ENCODE results near the gene MSH3.
"Not testable (repeated sequence)": the region's sequence is repeated elsewhere in the genome, so short reads cannot be mapped to it uniquely, and the experiment has no call there.

MSH3 gene

GRCh38 chr5:80659106-80659505 is 4.7 kb downstream of the MSH3 start:
- DNase-seq: no peak

- not testable (repeated sequence) for DNase-seq
Observed at GRCh38 chr5:80660661-80661060, 6.2 kb downstream of the MSH3 start.

GRCh38 chr5:80662108-80662507 is 7.7 kb downstream of the MSH3 start:
- no peak for DNase-seq

GRCh38 chr5:80665057-80665456 is 10.6 kb downstream of the MSH3 start:
- no peak for DNase-seq

GRCh38 chr5:80667384-80667783 is 12.9 kb downstream of the MSH3 start:
- no peak for DNase-seq

- no peak for DNase-seq
Observed at GRCh38 chr5:80668016-80668969, 13.8 kb downstream of the MSH3 start.

GRCh38 chr5:80672140-80672736 is 17.8 kb downstream of the MSH3 start:
- DNase-seq: peak; percentile 8

- DNase-seq: no peak
Observed at GRCh38 chr5:80676706-80677105, 22.3 kb downstream of the MSH3 start.

- peak; percentile 4 for DNase-seq
Observed at GRCh38 chr5:80686757-80687156, 32.3 kb downstream of the MSH3 start.

- DNase-seq: no peak
Observed at GRCh38 chr5:80688648-80689420, 34.4 kb downstream of the MSH3 start.

- DNase-seq: no peak
Observed at GRCh38 chr5:80689627-80690026, 35.2 kb downstream of the MSH3 start.

- no peak for DNase-seq
Observed at GRCh38 chr5:80695666-80696065, 41.2 kb downstream of the MSH3 start.

- no peak for DNase-seq
Observed at GRCh38 chr5:80696450-80696849, 42.0 kb downstream of the MSH3 start.

- no peak for DNase-seq
Observed at GRCh38 chr5:80697100-80697499, 42.6 kb downstream of the MSH3 start.

- no peak for DNase-seq
Observed at GRCh38 chr5:80698369-80698768, 43.9 kb downstream of the MSH3 start.

GRCh38 chr5:80701597-80701996 is 47.1 kb downstream of the MSH3 start:
- DNase-seq: no peak

GRCh38 chr5:80703291-80703690 is 48.8 kb downstream of the MSH3 start:
- no peak for DNase-seq

- DNase-seq: no peak
Observed at GRCh38 chr5:80703747-80704146, 49.3 kb downstream of the MSH3 start.

- no peak for DNase-seq
Observed at GRCh38 chr5:80704221-80704620, 49.8 kb downstream of the MSH3 start.

GRCh38 chr5:80705216-80705769 is 50.8 kb downstream of the MSH3 start:
- DNase-seq: no peak

- DNase-seq: no peak
Observed at GRCh38 chr5:80705801-80706200, 51.3 kb downstream of the MSH3 start.

GRCh38 chr5:80706835-80707447 is 52.5 kb downstream of the MSH3 start:
- DNase-seq: no peak

GRCh38 chr5:80707645-80708044 is 53.2 kb downstream of the MSH3 start:
- DNase-seq: no peak

All from NCI-H524 treated with DMSO at 0.1 percent for 48 hours (cell line).